GM12891 (cell line): Measurements from ENCODE around the gene NBL1.

ENCODE experiments used
- PAX5 ChIP-seq: IDR thresholded peaks from 2 replicates; pipeline ENCODE4 v1.6.1; 2011; ENCODE audit warnings: low read length, moderate library complexity, mild to moderate bottlenecking; ENCODE audit not compliant: insufficient read depth, severe bottlenecking
- POLR2A ChIP-seq: IDR thresholded peaks from 2 replicates; pipeline ENCODE4 v1.6.1; 2011; ENCODE audit warnings: low read depth, low read length, control low read depth
- POLR2AphosphoS5 ChIP-seq: IDR thresholded peaks from 2 replicates; pipeline ENCODE4 v1.6.1; 2011; ENCODE audit warnings: low read depth, low read length, control low read depth
- POU2F2 ChIP-seq: IDR thresholded peaks from 2 replicates; pipeline ENCODE4 v1.6.1; 2011; ENCODE audit warnings: low read depth, mild to moderate bottlenecking, control low read depth, low read length, moderate library complexity
- SPI1 ChIP-seq: IDR thresholded peaks from 2 replicates; pipeline ENCODE4 v1.6.1; 2011; ENCODE audit warnings: low read depth, low read length, control low read depth
- TAF1 ChIP-seq: IDR thresholded peaks from 2 replicates; pipeline ENCODE4 v1.6.1; 2011; ENCODE audit warnings: low read depth, low read length, control low read depth

GRCh38 chr1:19661721-19662228 lies 17.7 kb downstream of the NBL1 start:
- TF ChIP-seq TAF1 (no peak), POLR2A (no peak), SPI1 (no peak), POLR2AphosphoS5 (no peak), POU2F2 (no peak), PAX5 (no peak)
